Calu3 (cell line): ENCODE data around the gene XRN2. TPM values are rescaled to one million over a fixed set of nuclear protein-coding genes. Genes with fewer than 3 reads are reported as not detected.

Experiments
- BruUV-seq: library from RNA; stranded (reverse); fragments of 400-500 nt; replicated peaks from 2 replicates; lab custom pipeline; 2021; lab: Mats Ljungman, UMichigan
- CTCF ChIA-PET: fragments of 300-600 bp; sonication (Branson Sonifier 250); formaldehyde crosslinking; loops from one replicate; lab custom pipeline; 2022; ENCODE audit warnings: antibody characterized with exemption; lab: Charles Lee
- DNase-seq: peaks from one replicate; pipeline ENCODE4 v3.0.0; 2022
- H3K27ac Mint-ChIP-seq: one replicate; pipeline ENCODE4 v1.8.0; 2022; ENCODE audit warnings: mixed read lengths; ENCODE audit not compliant: unreplicated experiment
- H3K27me3 Mint-ChIP-seq: one replicate; pipeline ENCODE4 v1.8.0; 2022; ENCODE audit warnings: mixed read lengths; ENCODE audit not compliant: unreplicated experiment
- H3K36me3 Mint-ChIP-seq: one replicate; pipeline ENCODE4 v1.8.0; 2022; ENCODE audit warnings: mild to moderate bottlenecking, moderate library complexity, mixed read lengths; ENCODE audit not compliant: insufficient read depth, unreplicated experiment
- H3K4me1 Mint-ChIP-seq: one replicate; pipeline ENCODE4 v1.8.0; 2022; ENCODE audit warnings: mild to moderate bottlenecking, low read depth, mixed read lengths; ENCODE audit not compliant: unreplicated experiment
- H3K4me3 Mint-ChIP-seq: one replicate; pipeline ENCODE4 v1.8.0; 2022; ENCODE audit warnings: mild to moderate bottlenecking, low read depth, moderate library complexity, mixed read lengths; ENCODE audit not compliant: unreplicated experiment
- H3K9me3 Mint-ChIP-seq: one replicate; pipeline ENCODE4 v1.8.0; 2022; ENCODE audit warnings: low read depth, mixed read lengths; ENCODE audit not compliant: unreplicated experiment
- CTCF ChIP-seq: fragments of 200-600 bp; IDR thresholded peaks from one replicate; pipeline ENCODE4 v1.8.0; 2022; ENCODE audit warnings: antibody characterized with exemption; ENCODE audit not compliant: unreplicated experiment
- intact Hi-C: fragments of 100-400 bp; cut with micrococcal nuclease; formaldehyde crosslinking; loops from one replicate; pipeline ENCODE4 v1.10.0; 2022; ENCODE audit not compliant: unreplicated experiment
- total RNA-seq: library from RNA; stranded (reverse); gene quantifications from 2 replicates; pipeline ENCODE4 v1.2.3, GENCODE V29; 2022

Gene XRN2
- total RNA-seq, 1 experiment from 2014 or later = 24.7 TPM

DNA sequence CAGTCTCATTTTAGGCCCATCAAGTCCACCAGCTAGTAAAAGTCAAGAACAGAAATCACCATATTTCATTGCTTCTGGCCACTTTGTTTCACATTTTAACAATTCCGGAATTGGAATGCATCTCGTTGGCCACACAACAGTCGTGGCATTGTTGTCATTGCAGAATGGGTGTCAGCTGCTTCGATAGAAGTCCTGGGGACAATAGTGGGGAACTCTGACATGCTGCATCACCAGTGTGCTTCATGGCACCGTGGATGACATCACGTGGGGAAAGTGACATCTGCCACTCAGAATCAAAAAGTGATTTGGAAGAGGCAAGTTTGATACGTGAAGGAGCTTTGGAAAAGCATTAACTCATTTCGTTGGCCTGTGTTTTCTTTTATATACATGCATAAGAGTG, 43.8 kb upstream of the XRN2 start:
- no peaks in the 10 kb centered on the region for H3K4me1 Mint-ChIP-seq
- no peak for DNase-seq
- no peak overlapping the region for H3K27ac Mint-ChIP-seq
- CTCF ChIA-PET = no interaction called here
- intact Hi-C loops = no loop called here
- H3K4me3 Mint-ChIP-seq = no peak overlapping the region
- H3K9me3 Mint-ChIP-seq = no peaks in the 10 kb centered on the region
- TF ChIP-seq CTCF = no peak
- H3K27me3 Mint-ChIP-seq = no peaks in the 10 kb centered on the region
- no peaks in the 10 kb centered on the region for H3K36me3 Mint-ChIP-seq
- no TSS peak for BruUV-seq

GRCh38 chr20:21262812-21263211, 40.3 kb upstream of the XRN2 start:
- DNase-seq = no peak
- no peaks in the 10 kb centered on the region for H3K9me3 Mint-ChIP-seq
- H3K4me1 Mint-ChIP-seq = no peaks in the 10 kb centered on the region
- BruUV-seq = no TSS peak
- no peak for TF ChIP-seq CTCF
- H3K27ac Mint-ChIP-seq = no peak overlapping the region
- CTCF ChIA-PET = no interaction called here
- intact Hi-C loops = no loop called here
- no peaks in the 10 kb centered on the region for H3K36me3 Mint-ChIP-seq
- H3K27me3 Mint-ChIP-seq = no peaks in the 10 kb centered on the region
- H3K4me3 Mint-ChIP-seq = no peak overlapping the region

DNA sequence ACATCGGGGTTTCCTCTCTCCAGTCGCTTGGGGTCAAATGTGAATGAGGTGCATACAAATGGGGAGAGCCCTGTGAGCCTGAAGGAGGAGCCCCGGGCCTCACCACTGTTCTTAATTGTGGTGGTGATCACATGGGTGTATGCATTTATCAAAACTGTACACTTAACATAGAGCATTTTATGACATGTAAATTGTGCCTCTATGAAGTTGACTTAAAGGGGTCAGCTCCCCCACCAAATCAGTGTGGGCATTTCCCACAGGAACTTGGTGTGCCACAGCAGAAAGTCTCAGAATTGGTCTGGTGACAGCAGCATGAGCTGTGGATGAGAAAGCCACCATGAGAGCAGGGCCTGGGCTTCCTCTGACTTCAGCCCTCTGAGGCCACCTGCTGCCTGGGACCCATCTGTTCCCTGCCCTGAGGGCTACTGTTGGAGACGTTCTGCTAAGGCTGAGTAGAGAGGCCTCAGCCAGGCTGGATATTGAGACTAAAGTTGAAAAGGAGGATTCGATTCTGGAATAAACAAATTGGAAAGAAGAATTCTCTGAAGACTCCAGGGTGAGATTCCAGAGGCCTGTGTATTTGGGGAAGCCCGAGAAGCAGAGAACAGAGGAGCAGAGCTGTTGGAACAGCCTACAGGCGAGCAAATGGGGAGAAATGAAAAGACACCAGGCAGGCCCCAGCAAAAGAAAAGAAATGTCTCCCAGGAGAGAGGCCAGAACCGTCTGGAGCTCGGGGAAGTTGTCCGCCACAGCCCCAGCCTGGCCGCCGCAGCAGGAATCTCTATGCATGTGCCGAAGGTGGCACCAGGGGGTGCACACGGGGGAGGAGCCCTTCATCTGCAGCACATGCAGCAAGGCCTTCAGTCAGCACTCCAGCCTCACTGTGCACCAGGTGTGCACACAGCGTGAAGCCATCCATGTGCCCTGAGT, 37.6 kb upstream of the XRN2 start:
- Mint-ChIP-seq H3K4me1 (no peaks in the 10 kb centered on the region), H3K4me3 (no peak overlapping the region), H3K36me3 (no peaks in the 10 kb centered on the region), H3K9me3 (no peaks in the 10 kb centered on the region), H3K27ac (no peak overlapping the region), H3K27me3 (no peaks in the 10 kb centered on the region)
- DNase-seq = no peak
- no peak for TF ChIP-seq CTCF
- CTCF ChIA-PET = no interaction called here
- BruUV-seq = no TSS peak
- intact Hi-C loops = no loop called here

DNA sequence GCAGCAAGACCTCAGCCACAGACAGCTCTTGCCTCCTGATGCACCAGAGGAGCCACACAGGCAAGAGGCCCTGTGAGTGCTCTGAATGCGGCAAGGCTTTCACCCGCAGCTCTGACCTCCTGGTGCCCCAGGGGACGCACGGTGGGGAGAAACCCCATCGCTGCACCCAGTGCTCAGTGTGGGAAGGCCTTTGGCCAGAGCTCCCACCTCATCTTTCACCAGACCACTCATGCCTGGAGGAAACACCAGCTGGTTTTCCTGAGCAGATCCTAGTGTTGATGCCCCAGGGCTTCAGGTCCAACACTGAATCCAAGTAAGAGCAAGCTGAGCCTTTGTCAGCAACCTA, 37.0 kb upstream of the XRN2 start:
- BruUV-seq = no TSS peak
- no peaks in the 10 kb centered on the region for H3K4me1 Mint-ChIP-seq
- no peaks in the 10 kb centered on the region for H3K27me3 Mint-ChIP-seq
- no peak for DNase-seq
- H3K36me3 Mint-ChIP-seq = no peaks in the 10 kb centered on the region
- H3K4me3 Mint-ChIP-seq = no peak overlapping the region
- H3K9me3 Mint-ChIP-seq = no peaks in the 10 kb centered on the region
- H3K27ac Mint-ChIP-seq = no peak overlapping the region
- CTCF ChIA-PET = no interaction called here
- intact Hi-C loops = no loop called here
- TF ChIP-seq CTCF = no peak
